ENCODE results near the gene PAPPA.

Gene PAPPA

GRCh38 chr9:116391306-116391900, 237.8 kb downstream of the PAPPA start:
- FAIRE-seq, result no peak

- FAIRE-seq, result no peak
These were observed 239.6 kb downstream of the PAPPA start for GRCh38 chr9:116393198-116393597.

- FAIRE-seq, result no peak
These were observed 240.5 kb downstream of the PAPPA start for GRCh38 chr9:116394070-116394469.

GRCh38 chr9:116394894-116395698, 241.5 kb downstream of the PAPPA start:
- FAIRE-seq, result no peak

DNA sequence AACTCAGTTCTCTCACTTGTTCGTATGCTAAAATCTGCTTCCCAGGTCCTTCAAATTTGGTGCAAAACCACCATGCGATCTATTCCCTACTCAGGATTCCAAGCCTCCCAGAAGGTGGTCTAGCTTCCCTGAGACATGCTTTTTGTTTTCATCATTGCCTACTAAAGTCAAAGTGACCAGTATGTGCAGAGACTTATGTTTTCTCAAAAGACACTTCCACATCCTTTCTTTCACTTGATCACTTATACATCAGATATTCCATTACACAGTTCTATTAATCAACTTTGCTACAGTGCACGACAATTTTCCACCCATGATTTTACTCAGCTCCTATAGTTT, 242.1 kb downstream of the PAPPA start:
- no peak for FAIRE-seq

- no peak for FAIRE-seq
These were observed 249.6 kb downstream of the PAPPA start for GRCh38 chr9:116403171-116403570.

DNA sequence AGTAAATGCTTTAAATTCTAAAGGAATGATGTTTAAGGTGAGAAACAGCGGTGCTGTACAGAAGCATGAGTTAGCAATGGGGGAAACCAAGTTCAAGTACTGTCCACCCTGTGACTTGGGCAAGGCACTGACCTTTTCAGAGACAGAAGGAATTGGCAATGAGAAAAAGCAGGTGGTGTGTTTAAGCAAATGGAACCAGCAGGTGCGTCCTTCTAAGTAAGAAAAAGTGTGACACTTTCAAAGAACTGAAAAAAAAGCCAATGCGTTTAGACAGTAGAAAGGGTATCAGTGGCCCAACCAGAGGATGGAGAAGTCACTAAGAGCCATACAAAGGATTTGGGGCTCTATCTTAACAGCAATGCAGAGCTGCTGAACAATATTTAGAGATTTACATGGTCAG, 250.6 kb downstream of the PAPPA start:
- no peak for FAIRE-seq

- FAIRE-seq, result no peak
These were observed 251.7 kb downstream of the PAPPA start for GRCh38 chr9:116405321-116405720.

- no peak for FAIRE-seq
These were observed 252.9 kb downstream of the PAPPA start for GRCh38 chr9:116406469-116406868.

GRCh38 chr9:116409129-116409528, 255.5 kb downstream of the PAPPA start:
- FAIRE-seq, result no peak

GRCh38 chr9:116409638-116410037, 256.0 kb downstream of the PAPPA start:
- no peak for FAIRE-seq

- no peak for FAIRE-seq
These were observed 257.9 kb downstream of the PAPPA start for GRCh38 chr9:116411506-116411905.

- FAIRE-seq, result no peak
These were observed 260.8 kb downstream of the PAPPA start for GRCh38 chr9:116414374-116414773.

- FAIRE-seq, result no peak
These were observed 262.8 kb downstream of the PAPPA start for GRCh38 chr9:116416421-116416820.

- no peak for FAIRE-seq
These were observed 263.9 kb downstream of the PAPPA start for GRCh38 chr9:116417464-116417863.

GRCh38 chr9:116419181-116419580, 265.6 kb downstream of the PAPPA start:
- no peak for FAIRE-seq

- FAIRE-seq, result no peak
These were observed 267.5 kb downstream of the PAPPA start for GRCh38 chr9:116420993-116421538.

DNA sequence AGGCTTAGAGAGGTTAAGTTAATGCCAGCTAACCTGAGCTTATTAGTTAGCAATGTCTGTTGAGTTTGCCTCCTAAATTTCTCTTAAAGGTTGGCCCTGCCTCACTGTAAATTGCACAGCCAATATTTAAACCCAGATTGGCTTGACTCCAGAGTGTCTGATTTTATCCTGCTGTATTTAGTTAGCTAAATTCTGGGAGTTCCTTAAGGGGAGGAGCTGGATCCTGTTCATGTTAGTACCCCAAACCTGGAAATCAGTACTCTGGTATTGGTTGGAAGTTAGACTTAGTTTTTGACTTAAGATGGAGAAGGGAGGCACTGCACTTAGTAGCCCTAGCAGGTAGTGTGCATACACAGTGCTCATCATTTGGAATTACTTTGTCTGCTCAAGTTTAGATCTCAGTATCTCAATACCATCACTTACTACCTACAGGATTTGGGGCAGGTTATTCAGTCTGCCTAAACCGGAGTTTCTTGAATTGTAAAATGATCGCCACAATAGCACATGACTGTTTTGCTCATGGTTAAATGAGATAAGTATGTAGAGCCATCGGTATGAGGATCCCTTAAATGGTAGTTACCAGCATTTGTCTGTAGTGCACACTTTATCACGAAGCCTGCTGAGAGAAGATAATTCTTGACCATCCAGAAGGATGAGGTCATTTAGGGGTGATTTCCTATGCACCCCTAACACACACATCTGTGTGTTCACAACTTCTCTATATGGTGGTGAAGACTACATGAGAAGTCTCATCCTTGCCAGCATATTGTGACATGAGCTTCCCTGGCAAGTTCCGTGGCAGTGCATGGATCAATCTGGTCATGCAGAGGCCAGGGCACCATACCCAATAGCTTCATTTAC, 268.8 kb downstream of the PAPPA start:
- no peak for FAIRE-seq

- FAIRE-seq, result no peak
These were observed 269.6 kb downstream of the PAPPA start for GRCh38 chr9:116423149-116423548.

- no peak for FAIRE-seq
These were observed 271.7 kb downstream of the PAPPA start for GRCh38 chr9:116425244-116425643.

GRCh38 chr9:116430849-116431248, 277.3 kb downstream of the PAPPA start:
- no peak for FAIRE-seq

GRCh38 chr9:116432051-116432450, 278.5 kb downstream of the PAPPA start:
- no peak for FAIRE-seq

- FAIRE-seq, result no peak
These were observed 280.7 kb downstream of the PAPPA start for GRCh38 chr9:116434314-116434713.

- FAIRE-seq, result no peak
These were observed 282.1 kb downstream of the PAPPA start for GRCh38 chr9:116435706-116436105.

Measured in A204.1 (cell line).